Heart left ventricle (tissue), 16 donors: ENCODE results near the gene PTPRD. TPM values are rescaled to one million over a fixed set of nuclear protein-coding genes. Genes with fewer than 3 reads are reported as not detected.

Experiments used
- ATAC-seq, 4 donors: fragments of 200-7000 bp; cut with Tn5 transposase; one replicate each; pipeline ENCODE4 v1.9.1; 2020 to 2022; ENCODE audit warnings: moderate library complexity in 4 of 4, mild to moderate bottlenecking in 3 of 4, moderate number of reproducible peaks in 1 of 4
- DNase-seq, 5 donors: peaks; one replicate each; pipeline ENCODE4 v3.0.0-alpha.2; 2020
- H3K27ac ChIP-seq, 12 donors: fragments of 200-600 bp; sonication (generic) in 4 of 12; one replicate each; pipeline versions ENCODE4 v1.5.0 to v1.8.0; 2016 to 2022; ENCODE audit warnings: mild to moderate bottlenecking in 2 of 12
- H3K27me3 ChIP-seq, 9 donors: fragments of 200-600 bp; sonication (generic) in 2 of 9; one replicate each; pipeline versions ENCODE4 v1.5.1 to v1.8.0; 2016 to 2022; ENCODE audit warnings: mild to moderate bottlenecking in 3 of 9
- H3K36me3 ChIP-seq, 9 donors: fragments of 200-600 bp; sonication (generic) in 2 of 9; one replicate each; pipeline versions ENCODE4 v1.5.0 to v1.8.0; 2018 to 2022; ENCODE audit warnings: mild to moderate bottlenecking in 2 of 9
- H3K4me1 ChIP-seq, 12 donors: fragments of 200-600 bp; sonication (generic) in 4 of 12; one replicate each; pipeline versions ENCODE4 v1.5.0 to v1.8.0; 2016 to 2022; ENCODE audit warnings: mild to moderate bottlenecking in 3 of 12
- H3K4me3 ChIP-seq, 12 donors: fragments of 200-600 bp; sonication (generic) in 4 of 12; one replicate each; pipeline versions ENCODE4 v1.5.0 to v1.8.0; 2017 to 2022; ENCODE audit warnings: mild to moderate bottlenecking in 9 of 12, moderate library complexity in 4 of 12
- H3K9me3 ChIP-seq, 12 donors: fragments of 200-600 bp; sonication (generic) in 4 of 12; one replicate each; pipeline versions ENCODE4 v1.5.0 to v1.8.0; 2016 to 2022; ENCODE audit warnings: mild to moderate bottlenecking in 1 of 12
- POLR2A ChIP-seq, 2 donors: fragments of 450-650 bp; IDR thresholded peaks; one replicate each; pipeline ENCODE4 v1.6.1; 2017; ENCODE audit warnings: antibody characterized with exemption in 2 of 2, mild to moderate bottlenecking in 2 of 2, moderate library complexity in 2 of 2
- WGBS, 4 donors: extraction: QIAGEN DNeasy Blood & Tissue Kit in 2 of 4; methylation state at CpG; one replicate each; pipeline versions ENCODE4 v1.1.5 to v1.1.7; 2013 to 2018; 5-methylcytosine and 5-hydroxymethylcytosine counted together
- intact Hi-C, 10 donors: fragments of 100-400 bp; cut with DNase I; formaldehyde crosslinking; loops; one replicate each; pipeline versions ENCODE4 v1.11.1 to v1.14.2; 2022
- polyA plus RNA-seq, 2 donors: library from polyadenylated mRNA; stranded (reverse); fragments of 200-250 nt; gene quantifications; one replicate each; pipeline ENCODE4 v1.2.3, GENCODE V29; 2013
- total RNA-seq, 9 donors: library from RNA; depleted of rRNA in 2 of 9; stranded (reverse); fragments of >200 nt in 2 of 9; fragmentation: NEBNext Ultra II Directional in 3 of 9; extraction: Animal tissue kit (Norgen Biotek cat#: 25700) in 3 of 9; gene quantifications; one replicate each; pipeline versions ENCODE4 v1.1.0 to v1.2.4, GENCODE V29; 2016 to 2023
- TF ChIP-seq, protein P1 (sequence below), 12 donors: fragments of 200-600 bp; sonication (generic) in 4 of 12; IDR thresholded peaks; one replicate each; pipeline versions ENCODE4 v1.5.0 to v1.8.0; 2018 to 2022; ENCODE audit warnings: antibody characterized with exemption in 12 of 12, mild to moderate bottlenecking in 5 of 12
- donor health status: ischemic (EF 13 %, LVEDD 7.1; RV severe dilation, severe dysfunction).
- donor health status: healthy with polysubstance abuse.
- donor health status: DM: no; HTN: yes; CAD: no.
- donor health status: DM: no; HTN: no; CAD: no.
- donor health status: ischemic (EF 25% LVEDD 6.9; RV normal size, moderate dysfunction).
- donor health status: ischemic (EF 25% LVEDD 5.7; RV mildly dilated, moderate dysfunction).
- donor health status: healthy.
- donor health status: DM: yes; HTN: yes; CAD: no.
- donor health status: ischemic (EF 35%, LVEDD 5.7; RV mildly dilated, moderate dysfunction).
- donor health status: nonischemic (EF 11% LVEDD 7.7; RV severe dilation, severe dysfunction).
- donor health status: DM: yes; HTN: yes; CAD: no.
- donor health status: PGD.
- donor health status: ischemic (EF 29% LVEDD 5.4; RV normal size, mild dysfunction).
- donor health status: nonischemic (EF 23%, LVEDD 6.1; RV moderate dilation, normal function).

PTPRD gene
- total and polyA plus RNA-seq, 11 donors: 1.4 to 25.3 (median 15.1) TPM

DNA sequence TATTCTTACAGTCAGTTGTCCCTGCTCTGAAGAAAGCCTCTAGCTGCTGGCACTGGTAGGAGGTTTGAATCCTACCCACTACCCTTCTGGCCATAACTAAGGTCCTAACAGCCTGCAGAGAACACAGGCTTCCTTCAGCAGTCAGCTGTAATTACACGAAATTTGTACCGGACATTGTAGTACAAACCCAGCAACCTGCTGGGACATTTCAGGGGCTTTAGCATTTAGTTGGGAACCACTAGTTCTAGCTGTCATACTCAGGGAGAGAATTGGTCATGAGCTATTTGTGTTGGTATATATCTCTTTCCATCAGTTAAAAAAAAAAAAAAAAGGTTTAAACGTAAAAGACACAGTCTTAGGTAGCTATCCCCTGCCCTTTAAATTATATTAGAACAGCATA, 1743.0 kb downstream of the PTPRD start:
- ATAC-seq (peak in 2 of 4 donors; percentile 18 to 27), DNase-seq (no peak)
- TF ChIP-seq POLR2A (IDR thresholded peaks at IDR 0.05): no peak
- TF ChIP-seq, protein P1, sequence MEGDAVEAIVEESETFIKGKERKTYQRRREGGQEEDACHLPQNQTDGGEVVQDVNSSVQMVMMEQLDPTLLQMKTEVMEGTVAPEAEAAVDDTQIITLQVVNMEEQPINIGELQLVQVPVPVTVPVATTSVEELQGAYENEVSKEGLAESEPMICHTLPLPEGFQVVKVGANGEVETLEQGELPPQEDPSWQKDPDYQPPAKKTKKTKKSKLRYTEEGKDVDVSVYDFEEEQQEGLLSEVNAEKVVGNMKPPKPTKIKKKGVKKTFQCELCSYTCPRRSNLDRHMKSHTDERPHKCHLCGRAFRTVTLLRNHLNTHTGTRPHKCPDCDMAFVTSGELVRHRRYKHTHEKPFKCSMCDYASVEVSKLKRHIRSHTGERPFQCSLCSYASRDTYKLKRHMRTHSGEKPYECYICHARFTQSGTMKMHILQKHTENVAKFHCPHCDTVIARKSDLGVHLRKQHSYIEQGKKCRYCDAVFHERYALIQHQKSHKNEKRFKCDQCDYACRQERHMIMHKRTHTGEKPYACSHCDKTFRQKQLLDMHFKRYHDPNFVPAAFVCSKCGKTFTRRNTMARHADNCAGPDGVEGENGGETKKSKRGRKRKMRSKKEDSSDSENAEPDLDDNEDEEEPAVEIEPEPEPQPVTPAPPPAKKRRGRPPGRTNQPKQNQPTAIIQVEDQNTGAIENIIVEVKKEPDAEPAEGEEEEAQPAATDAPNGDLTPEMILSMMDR (IDR thresholded peaks at IDR 0.05): no peak
- WGBS, 4 donors: 75 to 83% (median 81%) methylated on average over 3 of the region's 3 CpGs
- H3K9me3 ChIP-seq: no peaks in the 10 kb centered on the region
- no peaks in the 10 kb centered on the region for H3K27me3 ChIP-seq
- peaks cover 0 to 26% (median 1%) of the 10 kb centered on the region in 12 donors for H3K4me1 ChIP-seq
- no peak overlapping the region for H3K27ac ChIP-seq
- no peaks in the 10 kb centered on the region for H3K36me3 ChIP-seq
- intact Hi-C loops: no loop called here
- H3K4me3 ChIP-seq: no peak overlapping the region

DNA sequence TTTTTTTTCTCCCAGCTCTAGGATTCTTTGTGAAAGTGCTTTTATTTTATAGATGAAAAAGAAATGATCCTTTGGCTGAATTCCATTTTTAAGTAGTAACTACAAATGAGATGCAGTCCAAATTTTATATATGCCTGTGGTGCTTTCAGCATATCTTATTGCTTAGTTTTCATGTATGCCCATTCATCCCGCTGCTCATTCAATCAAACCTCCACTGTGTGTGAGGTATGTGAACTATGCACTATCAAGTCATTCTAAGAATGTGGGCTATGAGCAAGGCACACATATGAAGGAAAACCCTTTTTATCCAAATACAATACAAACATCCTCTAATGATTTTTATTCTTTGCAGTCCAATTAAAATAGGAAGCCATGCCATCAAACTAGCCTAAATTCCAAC, 1744.2 kb downstream of the PTPRD start:
- TF ChIP-seq, protein P1 (IDR thresholded peaks at IDR 0.05): no peak
- no peak for TF ChIP-seq POLR2A (IDR thresholded peaks at IDR 0.05)
- Histone ChIP-seq H3K36me3 (no peaks in the 10 kb centered on the region), H3K27ac (no peak overlapping the region), H3K9me3 (no peaks in the 10 kb centered on the region), H3K4me1 (peaks cover 0 to 26% (median 3%) of the 10 kb centered on the region in 12 donors), H3K4me3 (no peak overlapping the region), H3K27me3 (no peaks in the 10 kb centered on the region)
- WGBS, 4 donors: 44 to 65% (median 58%) methylated on average over 1 of the region's 1 CpG
- DNase-seq (no peak), ATAC-seq (no peak)
- intact Hi-C loops: no loop called here

DNA sequence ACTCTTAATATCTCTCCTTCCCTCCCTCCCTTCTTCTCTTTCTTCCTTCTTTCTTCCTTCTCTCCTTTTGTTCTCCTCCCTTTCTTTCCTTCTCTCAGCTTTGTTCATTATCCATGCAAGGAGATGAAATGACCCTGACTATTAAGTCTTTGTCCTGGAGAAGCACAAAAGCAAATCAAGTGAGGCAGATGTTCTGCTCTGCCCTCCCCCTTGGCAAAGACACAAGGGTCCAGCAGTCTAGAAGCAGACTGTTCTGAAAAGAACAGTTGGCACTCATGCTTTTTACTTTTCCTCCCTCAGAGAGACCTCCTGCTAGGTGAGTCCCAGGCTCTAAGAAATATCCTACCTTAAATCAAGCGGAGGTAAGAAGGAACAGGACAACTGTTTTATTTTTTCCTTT, 1745.7 kb downstream of the PTPRD start:
- Histone ChIP-seq H3K36me3 (no peaks in the 10 kb centered on the region), H3K4me3 (no peak overlapping the region), H3K27ac (no peak overlapping the region), H3K27me3 (no peaks in the 10 kb centered on the region), H3K9me3 (no peaks in the 10 kb centered on the region), H3K4me1 (peaks cover 0 to 18% (median 3%) of the 10 kb centered on the region in 12 donors)
- no peak for DNase-seq
- TF ChIP-seq POLR2A (IDR thresholded peaks at IDR 0.05): no peak
- TF ChIP-seq, protein P1 (IDR thresholded peaks at IDR 0.05): no peak
- intact Hi-C loops: no loop called here
- WGBS, 4 donors: 89 to 100% (median 93%) methylated on average over 1 of the region's 1 CpG
- ATAC-seq: no peak

- Histone ChIP-seq H3K4me3 (no peak overlapping the region), H3K27ac (no peak overlapping the region), H3K9me3 (no peaks in the 10 kb centered on the region), H3K36me3 (no peaks in the 10 kb centered on the region), H3K4me1 (peaks cover 0 to 12% (median 0%) of the 10 kb centered on the region in 12 donors), H3K27me3 (no peaks in the 10 kb centered on the region)
- WGBS, 4 donors: 50 to 61% (median 52%) methylated on average over 3 of the region's 3 CpGs
- TF ChIP-seq POLR2A (IDR thresholded peaks at IDR 0.05): no peak
- TF ChIP-seq, protein P1 (IDR thresholded peaks at IDR 0.05): no peak
- intact Hi-C loops: no loop called here
- DNase-seq (no peak), ATAC-seq (no peak)
Measured at GRCh38 chr9:8864545-8864896, 1748.3 kb downstream of the PTPRD start.
